ENCODE measurements around the gene RAD50. TPM values are rescaled to one million over a fixed set of nuclear protein-coding genes. Genes with fewer than 3 reads are reported as not detected.
"Not testable (repeated sequence)": the region's sequence is repeated elsewhere in the genome, so short reads cannot be mapped to it uniquely, and the experiment has no call there.

Gene RAD50
- polyA plus RNA-seq, 1 donor (not counting 4 experiments of a cell fraction or from before 2014, with no cell fraction given) = 26.3 TPM

DNA sequence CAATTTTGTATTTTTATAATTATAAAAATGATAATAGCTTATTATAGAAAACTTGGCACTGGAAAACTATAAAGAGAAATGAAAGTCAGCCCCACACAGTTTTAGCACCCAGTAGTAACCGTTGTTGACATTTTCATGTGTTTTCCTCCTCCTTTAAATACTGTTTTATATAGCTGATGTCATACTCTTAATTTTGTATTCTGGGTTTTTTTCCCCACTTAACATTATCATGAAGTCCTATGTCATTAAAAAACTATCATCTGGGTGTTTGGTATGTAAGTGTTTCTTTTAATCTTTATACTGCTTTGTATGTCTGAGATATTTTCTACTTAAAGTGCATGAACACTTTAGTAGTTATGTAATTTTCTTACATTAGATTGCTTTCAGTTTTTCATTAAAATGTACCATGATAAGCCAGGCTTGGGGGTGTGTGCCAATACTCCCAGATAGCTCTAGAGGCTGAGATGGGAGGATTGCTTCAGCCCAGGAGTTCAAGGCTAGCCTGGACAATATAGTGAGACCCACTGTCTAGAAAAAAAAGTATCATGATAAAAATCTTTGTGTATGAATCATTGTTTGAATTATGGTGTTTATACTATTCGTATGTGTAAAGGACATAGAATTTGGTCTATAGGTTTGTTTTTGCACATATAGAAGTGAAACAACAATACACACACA lies 2.7 kb downstream of the RAD50 start:
- H3K79me2 ChIP-seq (ENCODE audit: control insufficient read depth, insufficient read depth, low read length) = peaks cover 40% of the 10 kb centered on the region
- TF ChIP-seq EZH2 (IDR thresholded peaks at IDR 0.05; ENCODE audit: low read length) = no peak
- TF ChIP-seq, protein P1, sequence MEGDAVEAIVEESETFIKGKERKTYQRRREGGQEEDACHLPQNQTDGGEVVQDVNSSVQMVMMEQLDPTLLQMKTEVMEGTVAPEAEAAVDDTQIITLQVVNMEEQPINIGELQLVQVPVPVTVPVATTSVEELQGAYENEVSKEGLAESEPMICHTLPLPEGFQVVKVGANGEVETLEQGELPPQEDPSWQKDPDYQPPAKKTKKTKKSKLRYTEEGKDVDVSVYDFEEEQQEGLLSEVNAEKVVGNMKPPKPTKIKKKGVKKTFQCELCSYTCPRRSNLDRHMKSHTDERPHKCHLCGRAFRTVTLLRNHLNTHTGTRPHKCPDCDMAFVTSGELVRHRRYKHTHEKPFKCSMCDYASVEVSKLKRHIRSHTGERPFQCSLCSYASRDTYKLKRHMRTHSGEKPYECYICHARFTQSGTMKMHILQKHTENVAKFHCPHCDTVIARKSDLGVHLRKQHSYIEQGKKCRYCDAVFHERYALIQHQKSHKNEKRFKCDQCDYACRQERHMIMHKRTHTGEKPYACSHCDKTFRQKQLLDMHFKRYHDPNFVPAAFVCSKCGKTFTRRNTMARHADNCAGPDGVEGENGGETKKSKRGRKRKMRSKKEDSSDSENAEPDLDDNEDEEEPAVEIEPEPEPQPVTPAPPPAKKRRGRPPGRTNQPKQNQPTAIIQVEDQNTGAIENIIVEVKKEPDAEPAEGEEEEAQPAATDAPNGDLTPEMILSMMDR (optimal IDR thresholded peaks at IDR 0.05 in 1 of 3, IDR thresholded peaks at IDR 0.05 in 1 of 3, conservative IDR thresholded peaks at IDR 0.05 in 1 of 3; ENCODE audit: extremely low read depth in 1 of 3, insufficient read depth in 2 of 3, low read length in 3 of 3) = no peak
- peaks cover 6 to 20% of the 10 kb centered on the region in 2 experiments for H3K36me3 ChIP-seq (ENCODE audit: control insufficient read depth in 2 of 2, extremely low read depth in 1 of 2, insufficient read depth in 2 of 2, low read length in 2 of 2)
- no peak overlapping the region for H3K4me2 ChIP-seq (ENCODE audit: control insufficient read depth, extremely low read depth, insufficient read depth, low read depth, low read length)
- no peak overlapping the region for H2AFZ ChIP-seq (ENCODE audit: control insufficient read depth, low read length)
- no peak overlapping the region for H3K4me3 ChIP-seq (ENCODE audit: control insufficient read depth in 2 of 3, extremely low read depth in 1 of 3, insufficient read depth in 2 of 3, low read depth in 1 of 3, low read length in 3 of 3)
- H3K9me3 ChIP-seq (ENCODE audit: control insufficient read depth, low read depth, low read length) = no peaks in the 10 kb centered on the region
- no peaks in the 10 kb centered on the region for H4K20me1 ChIP-seq (ENCODE audit: control insufficient read depth, extremely low read depth, insufficient read depth, low read length)
- dilution Hi-C loops (cut with MboI; ENCODE audit: extremely low pct_ligation_motif_present, low sequenced_read_pairs) = no loop called here
- DNase-seq (ENCODE audit: low read depth, low spot score) = no peak
- no peak overlapping the region for H3K27ac ChIP-seq (ENCODE audit: control insufficient read depth, insufficient read depth, low read length)
- peaks cover 17% of the 10 kb centered on the region for H3K4me1 ChIP-seq (ENCODE audit: control insufficient read depth, extremely low read depth, insufficient read depth, low read length)
- no peaks in the 10 kb centered on the region for H3K27me3 ChIP-seq (ENCODE audit: control insufficient read depth, extremely low read depth, insufficient read depth, low read length)
- FAIRE-seq = no peak
- no peaks in the 10 kb centered on the region for H3K9me1 ChIP-seq (ENCODE audit: control insufficient read depth, extremely low read depth, insufficient read depth, low read length)
- no peak overlapping the region for H3K9ac ChIP-seq (ENCODE audit: control insufficient read depth, extremely low read depth, insufficient read depth, low read length)

DNA sequence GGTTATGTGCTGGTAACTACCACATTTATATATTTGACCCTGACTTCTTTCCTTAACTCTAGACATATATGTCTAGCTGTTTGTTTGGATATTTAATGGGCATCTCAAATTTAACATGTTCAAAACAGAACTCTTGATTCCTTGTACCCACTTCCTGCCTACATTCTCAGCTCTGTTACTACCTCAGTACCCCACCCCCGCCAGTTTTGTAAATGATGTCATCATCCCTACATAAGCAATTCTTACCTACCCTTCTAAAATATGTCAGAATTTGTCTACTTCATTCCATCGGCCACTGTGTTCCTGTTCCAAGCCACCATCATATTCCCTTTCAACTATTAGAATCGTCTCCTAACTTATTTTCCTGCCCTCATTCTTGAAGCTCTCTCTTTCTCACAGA lies 4.8 kb downstream of the RAD50 start:
- peaks cover 45% of the 10 kb centered on the region for H3K79me2 ChIP-seq (ENCODE audit: control insufficient read depth, insufficient read depth, low read length)
- no peak overlapping the region for H2AFZ ChIP-seq (ENCODE audit: control insufficient read depth, low read length)
- H3K4me3 ChIP-seq (ENCODE audit: control insufficient read depth in 2 of 3, extremely low read depth in 1 of 3, insufficient read depth in 2 of 3, low read depth in 1 of 3, low read length in 3 of 3) = no peak overlapping the region
- no peaks in the 10 kb centered on the region for H4K20me1 ChIP-seq (ENCODE audit: control insufficient read depth, extremely low read depth, insufficient read depth, low read length)
- H3K9me3 ChIP-seq (ENCODE audit: control insufficient read depth, low read depth, low read length) = no peaks in the 10 kb centered on the region
- no peak for DNase-seq (ENCODE audit: low read depth, low spot score)
- peaks cover 12% of the 10 kb centered on the region for H3K4me1 ChIP-seq (ENCODE audit: control insufficient read depth, extremely low read depth, insufficient read depth, low read length)
- H3K9me1 ChIP-seq (ENCODE audit: control insufficient read depth, extremely low read depth, insufficient read depth, low read length) = no peaks in the 10 kb centered on the region
- no peak overlapping the region for H3K27ac ChIP-seq (ENCODE audit: control insufficient read depth, insufficient read depth, low read length)
- H3K27me3 ChIP-seq (ENCODE audit: control insufficient read depth, extremely low read depth, insufficient read depth, low read length) = no peaks in the 10 kb centered on the region
- dilution Hi-C loops (cut with MboI; ENCODE audit: extremely low pct_ligation_motif_present, low sequenced_read_pairs) = no loop called here
- no peak overlapping the region for H3K9ac ChIP-seq (ENCODE audit: control insufficient read depth, extremely low read depth, insufficient read depth, low read length)
- FAIRE-seq = no peak
- peaks cover 10 to 24% of the 10 kb centered on the region in 2 experiments for H3K36me3 ChIP-seq (ENCODE audit: control insufficient read depth in 2 of 2, extremely low read depth in 1 of 2, insufficient read depth in 2 of 2, low read length in 2 of 2)
- no peak overlapping the region for H3K4me2 ChIP-seq (ENCODE audit: control insufficient read depth, extremely low read depth, insufficient read depth, low read depth, low read length)
- TF ChIP-seq EZH2 (IDR thresholded peaks at IDR 0.05; ENCODE audit: low read length) = no peak
- TF ChIP-seq, protein P1 (optimal IDR thresholded peaks at IDR 0.05 in 1 of 3, IDR thresholded peaks at IDR 0.05 in 1 of 3, conservative IDR thresholded peaks at IDR 0.05 in 1 of 3; ENCODE audit: extremely low read depth in 1 of 3, insufficient read depth in 2 of 3, low read length in 3 of 3) = no peak

DNA sequence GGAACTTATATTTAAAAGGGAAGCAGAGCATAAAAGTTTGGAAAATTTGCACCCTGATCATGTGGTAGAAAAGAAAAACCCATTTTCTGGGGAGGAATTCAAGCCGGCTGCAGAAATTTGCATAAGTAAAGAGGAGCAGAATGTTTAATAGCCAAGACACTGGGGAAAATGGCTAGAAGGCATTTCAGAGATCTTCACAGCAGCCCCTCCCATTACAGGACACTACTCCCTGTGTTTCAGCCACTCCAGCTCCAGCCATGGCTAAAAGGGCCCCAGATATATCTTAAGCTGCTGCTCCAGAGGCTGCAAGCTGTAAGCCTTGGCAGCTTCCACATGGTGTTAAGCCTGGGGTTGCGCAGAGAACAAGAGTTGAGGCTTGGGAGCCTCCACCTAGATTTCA lies 7.8 kb downstream of the RAD50 start:
- H3K4me1 ChIP-seq (ENCODE audit: control insufficient read depth, extremely low read depth, insufficient read depth, low read length); DNase-seq (ENCODE audit: low read depth, low spot score); H3K9me1 ChIP-seq (ENCODE audit: control insufficient read depth, extremely low read depth, insufficient read depth, low read length); H3K27me3 ChIP-seq (ENCODE audit: control insufficient read depth, extremely low read depth, insufficient read depth, low read length); H3K9ac ChIP-seq (ENCODE audit: control insufficient read depth, extremely low read depth, insufficient read depth, low read length); dilution Hi-C loops (cut with MboI; ENCODE audit: extremely low pct_ligation_motif_present, low sequenced_read_pairs); H3K4me3 ChIP-seq (ENCODE audit: control insufficient read depth in 2 of 3, extremely low read depth in 1 of 3, insufficient read depth in 2 of 3, low read depth in 1 of 3, low read length in 3 of 3); H2AFZ ChIP-seq (ENCODE audit: control insufficient read depth, low read length); FAIRE-seq; H3K9me3 ChIP-seq (ENCODE audit: control insufficient read depth, low read depth, low read length); H3K4me2 ChIP-seq (ENCODE audit: control insufficient read depth, extremely low read depth, insufficient read depth, low read depth, low read length); H4K20me1 ChIP-seq (ENCODE audit: control insufficient read depth, extremely low read depth, insufficient read depth, low read length); H3K27ac ChIP-seq (ENCODE audit: control insufficient read depth, insufficient read depth, low read length): not testable (repeated sequence)
- peaks cover 30% of the 10 kb centered on the region for H3K79me2 ChIP-seq (ENCODE audit: control insufficient read depth, insufficient read depth, low read length)
- H3K36me3 ChIP-seq (ENCODE audit: control insufficient read depth in 2 of 2, extremely low read depth in 1 of 2, insufficient read depth in 2 of 2, low read length in 2 of 2) = peaks cover 12 to 21% of the 10 kb centered on the region in 2 experiments

All from keratinocyte (primary cell).